Lung microvascular endothelial cell (primary cell): Measurements from ENCODE around the gene CAST. TPM values are rescaled to one million over a fixed set of nuclear protein-coding genes. Genes with fewer than 3 reads are reported as not detected.
"Not testable (repeated sequence)": the region's sequence is repeated elsewhere in the genome, so short reads cannot be mapped to it uniquely, and the experiment has no call there.

Experiments used
- DNase-seq, 2 donors: peaks; one replicate each; pipeline versions ENCODE4 v3.0.0 to v3.0.0-alpha.2; 2010; ENCODE audit warnings: low read depth in 2 of 2
- total RNA-seq: library from RNA; depleted of rRNA; stranded (reverse); fragments of >200 nt; gene quantifications from 2 replicates; pipeline ENCODE4 v1.2.1, GENCODE V29; 2014

Gene CAST
- total RNA-seq, 1 donor from 2014 or later: 72.2 TPM

DNA sequence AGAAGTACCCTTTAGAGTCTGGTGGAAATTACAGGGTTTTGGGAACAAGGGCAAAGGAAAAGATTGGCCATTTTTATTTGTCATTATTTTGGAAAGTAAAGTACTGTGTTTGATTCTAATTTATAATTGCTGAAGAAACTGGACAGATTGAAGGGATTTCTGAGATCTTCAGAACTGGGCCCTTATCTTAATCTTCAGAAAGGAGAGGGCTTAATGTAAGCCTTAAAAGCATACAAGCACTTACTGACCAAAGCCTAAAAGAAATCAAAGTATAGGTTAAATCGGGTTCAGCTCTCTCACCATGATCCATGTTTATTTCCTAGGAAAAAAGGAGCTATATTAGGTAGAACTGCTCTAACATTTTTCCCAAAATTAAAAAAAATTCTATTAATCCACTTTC lies 109.9 kb downstream of the CAST start:
- DNase-seq: no peak

- DNase-seq: no peak
Measured at GRCh38 chr5:96772542-96772941, 110.4 kb downstream of the CAST start.

DNA sequence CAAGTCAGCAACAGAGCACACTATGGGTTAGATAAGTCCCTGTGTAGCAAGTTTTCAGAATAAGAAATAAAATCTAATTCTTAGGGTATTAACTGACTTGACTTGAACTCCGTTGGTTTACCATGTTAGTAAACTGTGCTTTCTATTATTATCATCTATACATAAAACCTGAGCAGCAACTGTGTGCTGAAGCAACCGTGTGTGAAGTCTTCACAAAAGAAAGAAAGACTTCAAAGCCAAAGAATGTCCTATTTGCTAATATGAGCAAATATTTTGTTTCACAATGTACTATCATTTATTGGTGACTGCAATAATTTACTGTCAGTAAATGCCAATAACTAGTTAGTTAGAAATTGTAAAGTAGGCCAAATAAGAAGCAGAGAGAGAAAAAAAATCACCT lies 112.9 kb downstream of the CAST start:
- no peak for DNase-seq

DNA sequence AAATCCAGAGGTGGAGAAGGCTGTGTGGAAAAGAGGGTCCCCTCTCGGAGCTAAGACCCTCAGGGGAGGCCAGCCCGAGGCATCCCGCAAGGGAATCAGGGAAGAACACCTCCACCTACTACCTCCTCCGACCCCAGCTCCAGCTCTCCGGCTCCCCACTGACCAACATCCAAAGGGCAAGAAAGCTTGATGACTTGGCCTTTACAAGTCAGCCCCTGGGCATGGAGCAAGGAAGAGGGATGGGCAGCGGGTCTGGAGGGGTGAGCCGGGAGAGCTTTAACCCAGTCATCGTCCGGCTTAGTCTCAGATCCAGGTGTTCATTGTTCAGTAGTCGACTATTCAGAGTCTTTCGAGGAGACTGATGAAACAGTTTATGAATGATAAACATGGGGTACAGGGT lies 113.5 kb downstream of the CAST start:
- no peak for DNase-seq

- DNase-seq: no peak
Measured at GRCh38 chr5:96776621-96777020, 114.4 kb downstream of the CAST start.

GRCh38 chr5:96778409-96778808 lies 116.2 kb downstream of the CAST start:
- no peak for DNase-seq

DNA sequence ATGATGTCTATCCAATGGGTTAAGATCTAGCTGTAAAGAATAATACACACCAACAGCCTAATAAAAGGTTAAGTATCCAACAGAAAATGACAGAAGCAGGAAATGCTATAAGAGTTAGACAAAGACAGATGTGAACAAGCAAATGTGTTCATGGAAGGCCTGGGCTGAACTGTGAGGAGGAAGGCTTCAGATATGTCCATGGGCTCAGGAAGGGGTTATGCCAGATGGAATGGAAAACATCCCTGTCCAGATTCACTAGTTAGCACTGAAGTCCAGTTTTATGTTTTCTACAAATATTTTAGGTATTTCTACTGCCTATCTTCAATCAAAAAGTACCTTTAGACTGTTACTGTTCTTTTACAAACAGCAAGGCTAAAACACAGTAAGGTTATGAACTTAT lies 118.5 kb downstream of the CAST start:
- peak; percentile 55 to 62 for DNase-seq

GRCh38 chr5:96781031-96781971 lies 119.1 kb downstream of the CAST start:
- no peak for DNase-seq

GRCh38 chr5:96783326-96783725 lies 121.2 kb downstream of the CAST start:
- no peak for DNase-seq

DNA sequence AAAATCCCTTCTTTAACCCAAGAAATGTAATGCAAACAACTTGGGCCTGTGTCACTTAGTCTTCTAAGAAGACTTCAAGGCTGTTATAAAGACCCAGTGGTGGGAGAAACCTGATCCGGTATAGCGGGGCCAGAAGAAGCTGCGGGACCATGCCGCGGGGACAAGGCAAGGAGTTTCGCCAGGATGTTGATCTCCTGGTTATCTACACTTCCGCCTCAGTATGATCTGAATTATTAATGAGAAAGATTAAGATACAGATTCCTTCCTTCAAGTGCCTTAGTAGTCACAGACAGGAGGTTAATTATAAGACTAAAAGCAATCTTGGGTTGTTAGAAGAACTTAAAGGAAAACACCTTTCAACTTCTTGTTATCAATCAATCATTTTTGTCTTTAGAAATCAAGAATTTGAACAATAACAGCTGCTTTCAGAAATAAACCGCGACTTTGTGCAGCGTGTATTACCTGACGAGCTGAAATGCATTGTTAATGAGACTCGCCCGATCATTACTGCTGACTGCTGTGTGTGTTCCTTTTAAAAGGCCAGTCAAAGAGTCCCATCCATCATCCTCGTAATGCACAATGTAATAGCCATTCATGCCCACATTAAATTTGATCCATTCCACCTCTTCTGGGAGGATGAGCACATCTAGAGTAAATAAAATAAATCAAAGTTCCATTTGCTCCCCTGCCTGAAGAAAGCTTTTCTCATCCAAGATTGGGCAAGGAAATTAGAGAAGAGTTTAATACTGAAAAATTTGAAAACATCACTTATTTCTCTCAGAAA lies 123.3 kb downstream of the CAST start:
- DNase-seq: no peak

GRCh38 chr5:96788112-96788749 lies 126.1 kb downstream of the CAST start:
- peak in 1 of 2 donors; percentile 14 for DNase-seq

- DNase-seq: no peak
Measured at GRCh38 chr5:96789794-96790330, 127.7 kb downstream of the CAST start.

- peak; percentile 7 to 41 for DNase-seq
Measured at GRCh38 chr5:96790961-96791504, 128.9 kb downstream of the CAST start.

- DNase-seq: no peak
Measured at GRCh38 chr5:96794757-96795156, 132.6 kb downstream of the CAST start.

DNA sequence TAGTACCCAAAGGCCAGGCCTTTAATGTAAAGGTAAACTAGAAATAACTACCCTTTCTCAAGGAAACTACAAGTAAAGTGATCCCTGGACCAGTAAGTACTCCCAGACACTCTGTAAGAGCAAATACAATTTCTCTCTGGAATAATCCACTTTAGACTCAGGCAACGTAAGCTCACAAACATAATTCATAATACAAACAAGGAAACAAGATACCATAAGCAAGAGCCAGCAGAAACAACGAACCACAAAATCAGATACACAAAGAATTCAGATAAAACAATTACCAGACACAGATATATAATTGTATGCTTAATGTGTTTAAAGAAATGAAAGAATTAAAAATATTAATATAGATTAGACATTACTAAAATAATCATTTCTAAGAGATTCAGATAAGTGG lies 133.4 kb downstream of the CAST start:
- no peak for DNase-seq

GRCh38 chr5:96796434-96796833 lies 134.3 kb downstream of the CAST start:
- DNase-seq: no peak

DNA sequence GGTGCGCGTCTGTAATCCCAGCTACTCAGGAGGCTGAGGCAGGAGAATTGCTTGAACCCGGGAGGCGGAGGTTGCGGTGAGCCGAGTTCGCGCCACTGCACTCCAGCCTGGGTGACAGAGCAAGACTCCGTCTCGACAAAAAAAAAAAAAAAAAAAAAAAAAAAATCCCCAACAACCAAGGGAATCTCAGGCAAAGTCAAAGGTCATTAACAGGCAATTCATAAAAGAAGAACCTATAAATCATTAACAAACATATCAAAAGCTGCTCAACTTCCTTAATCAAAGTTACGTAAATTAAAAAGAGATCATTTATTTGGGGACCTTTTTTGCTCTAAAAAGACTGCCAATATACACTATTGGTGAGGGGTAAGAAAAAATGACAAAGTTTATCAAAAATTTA lies 139.5 kb downstream of the CAST start:
- DNase-seq: not testable (repeated sequence)

GRCh38 chr5:96807075-96807654 lies 145.0 kb downstream of the CAST start:
- DNase-seq: peak; percentile 73 to 83

- no peak for DNase-seq
Measured at GRCh38 chr5:96808541-96808828, 146.3 kb downstream of the CAST start.

DNA sequence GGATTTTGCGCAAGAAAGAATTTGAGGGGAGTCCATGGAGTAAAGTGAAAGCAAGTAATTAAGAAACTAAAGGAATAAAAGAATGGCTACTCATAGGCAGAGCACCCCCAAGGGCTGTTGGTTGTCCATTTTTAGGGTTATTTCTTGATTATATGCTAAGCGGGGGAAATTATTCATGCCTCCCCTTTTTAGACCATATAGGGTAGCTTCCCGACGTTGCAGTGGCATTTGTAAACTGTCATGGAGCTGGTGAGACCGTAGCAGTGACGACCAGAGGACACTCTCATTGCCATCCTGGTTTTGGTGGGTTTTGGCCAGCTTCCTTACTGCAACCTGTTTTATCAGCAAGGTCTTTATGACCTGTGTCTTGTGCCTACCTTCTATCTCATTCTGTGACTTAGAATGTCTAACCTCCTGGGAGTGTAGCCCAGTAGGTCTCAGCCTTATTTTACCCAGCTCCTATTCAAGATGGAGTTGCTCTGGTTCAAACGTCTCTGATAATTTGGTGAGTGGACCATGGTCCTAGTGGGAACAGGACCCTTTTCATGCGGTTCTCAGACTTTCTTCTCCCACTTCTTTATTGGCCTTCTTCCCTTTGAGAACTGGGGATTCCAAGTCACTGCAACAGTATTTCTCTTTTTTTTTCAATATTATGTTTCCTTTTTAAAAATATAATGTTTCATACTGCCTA lies 146.8 kb downstream of the CAST start:
- DNase-seq: no peak

DNA sequence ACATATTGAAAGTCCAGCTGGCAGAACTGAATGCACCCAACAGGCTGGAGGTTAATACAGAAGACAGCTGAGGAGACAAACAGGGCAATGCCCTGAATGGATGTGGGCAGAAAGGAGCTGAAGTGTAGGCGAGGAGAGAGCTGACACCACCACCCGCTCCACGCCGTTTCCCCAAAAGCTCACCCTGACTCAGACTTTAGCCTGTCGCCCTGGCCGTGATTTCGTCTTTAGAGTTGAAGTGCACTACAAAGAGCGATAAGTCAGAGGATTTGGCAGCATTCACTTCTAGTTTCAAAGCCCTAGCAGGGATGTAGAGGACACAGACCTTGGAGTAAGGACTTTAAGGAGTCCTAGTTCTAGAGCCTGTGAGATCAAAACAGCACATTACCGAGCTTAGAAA lies 147.7 kb downstream of the CAST start:
- DNase-seq: no peak
